HG03442 (cell line): Measurements from ENCODE around the gene KRTAP5-6.

Experiments used
- ATAC-seq: cut with Tn5 transposase; IDR thresholded peaks from one replicate; pipeline ENCODE4 v1.9.1; 2021; ENCODE audit warnings: mild to moderate bottlenecking, moderate library complexity; ENCODE audit not compliant: unreplicated experiment

The KRTAP5-6 gene

DNA sequence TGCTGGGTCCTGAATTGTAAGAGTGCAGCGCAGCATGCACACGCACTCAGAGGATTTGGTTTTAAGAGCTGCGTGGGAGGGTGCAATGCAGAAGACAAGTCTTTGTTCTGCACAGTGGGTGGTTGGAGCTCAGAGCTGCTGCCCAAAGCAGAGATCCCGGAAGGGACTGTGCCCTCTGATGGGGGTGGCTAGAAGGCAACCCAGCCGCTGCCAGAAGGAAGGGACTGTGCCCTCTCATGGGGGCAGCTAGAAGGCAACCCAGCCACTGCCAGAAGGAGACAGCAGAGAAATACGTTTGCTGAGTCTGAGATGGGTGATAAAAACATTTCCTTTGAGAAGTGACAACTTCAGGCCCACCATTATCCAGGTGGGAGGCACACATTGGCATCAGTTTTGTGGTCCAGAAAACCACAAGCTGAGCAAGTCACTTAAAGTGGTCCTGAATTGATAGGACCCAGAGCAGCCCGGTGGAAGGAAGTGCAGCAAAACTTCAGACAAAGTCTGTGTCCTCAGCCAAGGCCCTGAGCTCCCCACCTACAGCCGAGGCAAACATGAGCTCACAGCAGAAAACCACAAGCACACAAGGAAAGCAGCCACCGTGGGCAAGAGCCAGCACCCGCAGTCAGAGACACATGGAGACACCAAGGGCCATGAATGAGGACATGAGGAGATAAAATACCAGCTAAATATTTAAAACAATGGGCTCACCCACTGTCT is 4.3 kb downstream of the KRTAP5-6 start:
- no peak for ATAC-seq

- ATAC-seq: no peak
Measured at GRCh38 chr11:1702506-1702905, 5.5 kb downstream of the KRTAP5-6 start.

- no peak for ATAC-seq
Measured at GRCh38 chr11:1703146-1703545, 6.2 kb downstream of the KRTAP5-6 start.

- no peak for ATAC-seq
Measured at GRCh38 chr11:1705126-1706052, 8.4 kb downstream of the KRTAP5-6 start.

GRCh38 chr11:1706634-1707400 is 9.8 kb downstream of the KRTAP5-6 start:
- ATAC-seq: no peak

- no peak for ATAC-seq
Measured at GRCh38 chr11:1707751-1708150, 10.8 kb downstream of the KRTAP5-6 start.

DNA sequence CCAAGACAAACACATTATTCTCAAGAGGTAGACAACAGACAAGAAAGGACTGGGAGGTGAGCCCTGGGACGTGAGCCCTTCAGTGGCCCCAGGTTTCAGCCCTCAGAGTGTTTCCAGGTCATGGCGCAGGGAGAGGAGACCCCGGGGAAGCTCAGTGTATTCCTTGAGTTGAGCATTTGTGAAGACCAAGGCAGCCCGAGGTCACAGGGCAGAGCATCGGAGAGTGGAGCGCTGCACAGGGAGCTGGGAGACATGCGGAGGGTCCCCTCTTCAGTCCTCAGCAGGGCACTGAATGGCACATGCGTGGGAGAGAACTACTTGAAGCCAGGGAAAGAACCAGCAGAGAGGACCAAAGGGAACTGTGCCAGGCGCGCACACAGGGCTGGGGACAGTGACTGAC is 11.7 kb downstream of the KRTAP5-6 start:
- ATAC-seq: no peak

- ATAC-seq: no peak
Measured at GRCh38 chr11:1714908-1715885, 18.2 kb downstream of the KRTAP5-6 start.

DNA sequence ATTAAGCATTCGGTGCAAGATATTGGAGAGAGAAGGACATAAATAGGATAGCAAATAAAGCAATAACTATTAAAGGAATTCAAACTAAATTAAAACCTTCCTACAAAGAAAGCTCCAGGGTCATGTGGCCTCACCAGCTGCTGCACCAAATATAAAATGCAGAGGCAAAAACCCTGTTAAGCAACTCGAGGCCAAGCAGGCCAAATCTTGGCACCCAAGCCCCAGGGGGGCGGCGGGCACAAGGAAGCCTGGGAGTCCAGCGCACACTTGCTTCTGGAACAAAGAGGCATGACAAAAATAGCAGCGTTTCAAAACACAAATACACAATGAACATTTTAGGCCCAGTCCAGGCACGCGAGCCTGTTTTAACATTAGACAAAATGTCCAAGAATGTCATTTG is 20.8 kb downstream of the KRTAP5-6 start:
- ATAC-seq: no peak

DNA sequence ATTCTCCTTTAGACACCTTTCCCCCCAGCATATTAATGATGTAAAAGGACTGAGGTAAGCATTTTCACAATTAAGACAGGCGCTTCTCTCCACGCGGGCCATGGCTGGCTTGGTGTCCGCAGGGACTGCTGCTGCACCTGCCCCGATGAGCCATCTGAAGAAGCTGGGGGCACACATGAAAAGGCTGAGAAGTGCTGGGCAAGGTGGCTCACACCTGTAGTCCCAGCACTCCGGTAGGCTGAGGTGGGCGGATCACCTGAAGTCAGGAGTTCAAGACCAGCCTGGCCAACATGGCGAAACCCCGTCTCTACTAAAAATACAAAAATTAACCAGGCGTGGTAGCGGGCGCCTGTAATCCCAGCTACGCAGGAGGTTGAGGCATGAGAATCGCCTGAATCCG is 21.3 kb downstream of the KRTAP5-6 start:
- no peak for ATAC-seq

DNA sequence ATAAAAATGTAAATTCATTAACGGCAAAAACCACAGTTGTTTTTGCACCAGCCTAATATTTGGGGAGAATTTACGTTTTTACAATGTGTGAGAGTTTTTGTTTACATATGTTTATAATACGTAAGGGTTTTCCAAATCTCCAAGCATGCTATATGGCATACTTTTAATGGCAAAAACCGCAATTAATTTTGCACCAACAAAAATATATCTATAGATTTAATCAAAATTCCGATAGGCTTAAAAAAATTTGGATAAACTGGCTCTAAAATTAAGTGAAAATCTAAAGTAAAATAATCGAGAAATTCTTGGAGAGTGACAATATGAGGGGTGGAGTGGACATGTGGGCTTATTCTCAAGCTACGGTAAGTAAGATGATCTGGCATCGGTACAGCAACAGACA is 22.8 kb downstream of the KRTAP5-6 start:
- no peak for ATAC-seq

DNA sequence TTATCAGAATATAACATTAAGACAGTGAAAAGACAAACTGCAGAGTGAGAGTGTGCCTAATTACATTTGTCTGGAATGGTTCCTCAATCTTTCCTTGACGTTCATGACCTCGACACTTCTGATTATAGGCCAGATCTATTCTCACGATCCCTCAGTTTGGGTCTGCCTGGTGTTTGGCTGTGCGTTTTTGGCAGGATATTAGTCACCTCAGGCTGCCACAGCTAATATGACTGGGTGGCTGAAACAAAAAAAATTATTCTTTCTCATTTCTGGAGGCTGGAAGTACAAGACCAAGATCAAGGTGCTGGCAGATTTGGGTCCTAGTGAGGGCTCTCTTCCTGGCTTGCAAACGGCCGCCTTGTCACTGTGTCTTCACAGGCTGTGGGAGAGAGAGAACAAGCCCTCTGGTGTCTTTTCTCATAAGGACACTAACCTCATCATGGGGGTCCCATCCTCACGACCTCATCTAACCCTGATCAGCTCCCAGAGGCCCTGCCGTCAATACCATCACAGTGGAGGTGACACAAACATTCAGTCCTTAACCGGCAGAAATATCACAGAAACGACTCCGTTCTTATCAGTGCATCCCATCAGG is 30.2 kb downstream of the KRTAP5-6 start:
- ATAC-seq: no peak

- no peak for ATAC-seq
Measured at GRCh38 chr11:1727861-1728260, 30.9 kb downstream of the KRTAP5-6 start.

DNA sequence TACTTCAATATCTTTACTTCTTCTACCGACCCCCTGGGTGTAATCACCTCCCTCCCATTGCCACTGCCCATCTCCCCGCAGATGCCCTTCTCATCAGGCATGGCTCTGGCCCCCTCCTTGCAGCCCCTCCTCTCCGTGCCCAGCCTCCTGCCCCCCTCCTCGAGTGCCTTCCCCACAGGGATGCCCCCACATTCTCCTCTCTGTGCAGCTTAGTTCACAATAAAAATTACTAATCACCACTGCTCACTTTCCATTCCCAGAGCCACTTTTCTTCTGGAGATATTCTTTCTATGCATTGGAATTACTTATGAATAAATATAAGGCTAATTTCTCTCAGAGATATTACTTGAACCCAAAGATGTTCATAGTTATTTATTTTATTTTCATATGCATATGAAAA is 31.3 kb downstream of the KRTAP5-6 start:
- no peak for ATAC-seq

DNA sequence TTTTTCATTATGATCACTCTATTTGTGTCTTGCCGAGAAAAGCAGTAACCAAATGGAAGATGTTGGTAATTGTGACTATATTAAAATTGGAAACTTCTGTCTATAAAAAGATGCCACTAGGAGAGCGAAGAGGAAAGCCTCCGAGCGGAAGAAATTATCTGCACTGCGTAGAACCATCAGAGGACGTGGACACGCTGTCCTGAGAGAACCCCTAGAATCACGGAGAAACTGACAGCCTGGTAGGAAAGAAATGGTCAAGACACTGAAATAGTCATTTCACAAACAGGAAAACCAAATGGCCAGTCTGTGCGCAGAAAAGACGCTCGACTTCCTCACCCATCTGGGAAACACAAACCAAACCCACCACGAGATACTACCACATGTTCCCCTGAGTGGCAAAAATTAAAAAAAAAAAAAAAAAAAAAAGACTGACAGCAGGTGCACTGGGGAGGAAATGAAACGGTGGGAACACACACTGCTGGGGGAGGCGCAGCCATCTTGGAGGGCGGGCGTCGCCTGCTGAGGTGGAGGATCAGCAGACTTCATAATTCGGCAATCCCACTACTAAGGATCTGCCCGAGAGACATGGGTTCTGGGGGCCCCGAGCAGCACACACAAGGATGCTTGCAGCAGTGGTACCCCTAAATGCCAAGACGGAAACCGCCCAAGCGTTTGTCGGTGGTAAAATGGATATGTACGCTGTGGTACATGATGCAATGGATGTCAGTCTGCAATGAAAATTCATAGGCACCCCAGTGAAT is 32.1 kb downstream of the KRTAP5-6 start:
- no peak for ATAC-seq

- no peak for ATAC-seq
Measured at GRCh38 chr11:1729692-1730011, 32.7 kb downstream of the KRTAP5-6 start.

GRCh38 chr11:1730059-1730629 is 33.1 kb downstream of the KRTAP5-6 start:
- no peak for ATAC-seq

- no peak for ATAC-seq
Measured at GRCh38 chr11:1731451-1732059, 34.6 kb downstream of the KRTAP5-6 start.
